OCI-LY3 (cell line): Measurements from ENCODE around the gene PVALB.

Experiments
- H2AFZ ChIP-seq: fragments of 200-600, 300-600 bp; shearing (Covaris generic); 2 replicates; pipeline ENCODE4 v1.6.0; 2014; ENCODE audit warnings: antibody characterized with exemption, low read depth, low read length
- H3K27ac ChIP-seq: fragments of 200-600, 300-600 bp; sonication (generic); 2 replicates; pipeline ENCODE4 v1.5.1; 2014; ENCODE audit warnings: mild to moderate bottlenecking, low read length, moderate library complexity, mixed read lengths
- H3K27me3 ChIP-seq: fragments of 200-600, 300-600 bp; sonication (generic); 2 replicates; pipeline ENCODE4 v1.6.1; 2014; ENCODE audit warnings: low read depth, low read length, mixed read lengths
- H3K36me3 ChIP-seq: fragments of 200-600, 300-600 bp; sonication (generic); replicated peaks from 2 replicates; pipeline ENCODE3; 2014; ENCODE audit warnings: low read depth, low read length, mixed read lengths
- H3K4me1 ChIP-seq: fragments of 300-600, 200-600 bp; sonication (generic); 2 replicates; pipeline ENCODE4 v1.6.1; 2014; ENCODE audit warnings: low read length, mixed read lengths
- H3K4me2 ChIP-seq: fragments of 200-600, 300-600 bp; sonication (generic); 2 replicates; pipeline ENCODE4 v1.6.1; 2014; ENCODE audit warnings: low read length, mixed read lengths
- H3K4me3 ChIP-seq: fragments of 300-600, 200-600 bp; sonication (generic); 2 replicates; pipeline ENCODE4 v1.5.1; 2014; ENCODE audit warnings: antibody characterized with exemption, mild to moderate bottlenecking, low read length, moderate library complexity
- H3K79me2 ChIP-seq: fragments of 300-600, 200-600 bp; shearing (Covaris generic); 2 replicates; pipeline ENCODE4 v1.6.1; 2014; ENCODE audit warnings: mild to moderate bottlenecking, low read length, mixed read lengths
- H3K9ac ChIP-seq: fragments of 300-600, 200-600 bp; shearing (Covaris generic); 2 replicates; pipeline ENCODE4 v1.6.0; 2014; ENCODE audit warnings: mild to moderate bottlenecking, low read length, moderate library complexity
- H3K9me3 ChIP-seq: fragments of 200-600, 300-600 bp; shearing (Covaris generic); 2 replicates; pipeline ENCODE4 v1.6.1; 2014; ENCODE audit warnings: low read length, mixed read lengths; ENCODE audit not compliant: insufficient read depth
- H4K20me1 ChIP-seq: fragments of 200-600, 300-600 bp; sonication (generic); 2 replicates; pipeline ENCODE4 v1.6.1; 2016; ENCODE audit warnings: low read length, mixed read lengths; ENCODE audit not compliant: insufficient read depth
- CTCF ChIP-seq: fragments of 200-600, 300-600 bp; sonication (generic); IDR thresholded peaks from 2 replicates; pipeline ENCODE4 v1.5.1; 2014; ENCODE audit warnings: antibody characterized with exemption, low read length, low read depth
- EZH2phosphoT487 ChIP-seq: fragments of 200-600 bp; shearing (Covaris generic); IDR thresholded peaks from 2 replicates; pipeline ENCODE4 v1.6.1; 2018; ENCODE audit warnings: antibody characterized with exemption, mixed run types, low read depth

PVALB gene

GRCh38 chr22:36815558-36816338 is 1.1 kb downstream of the PVALB start:
- Histone ChIP-seq H3K79me2 (no peaks in the 10 kb centered on the region), H3K9ac (no peak overlapping the region), H3K4me3 (no peak overlapping the region), H3K27ac (no peak overlapping the region), H3K4me2 (no peak overlapping the region), H3K36me3 (no peaks in the 10 kb centered on the region), H3K9me3 (no peaks in the 10 kb centered on the region), H3K27me3 (peaks cover 35% of the 10 kb centered on the region), H2AFZ (no peak overlapping the region), H4K20me1 (no peaks in the 10 kb centered on the region), H3K4me1 (peaks cover 7% of the 10 kb centered on the region; the same call in 1 of the 2 replicates)
- TF ChIP-seq EZH2phosphoT487 (no peak), CTCF (no peak)

GRCh38 chr22:36814801-36815200 is 2.0 kb downstream of the PVALB start:
- Histone ChIP-seq H3K4me1 (peaks cover 7% of the 10 kb centered on the region; the same call in 1 of the 2 replicates), H3K27ac (no peak overlapping the region), H3K36me3 (no peaks in the 10 kb centered on the region), H3K9me3 (no peaks in the 10 kb centered on the region), H3K9ac (no peak overlapping the region), H4K20me1 (no peaks in the 10 kb centered on the region), H3K79me2 (no peaks in the 10 kb centered on the region), H3K4me3 (no peak overlapping the region), H3K27me3 (peaks cover 30% of the 10 kb centered on the region), H2AFZ (no peak overlapping the region), H3K4me2 (no peak overlapping the region)
- TF ChIP-seq EZH2phosphoT487 (no peak), CTCF (no peak)

- H2AFZ ChIP-seq, result no peak overlapping the region
- no peaks in the 10 kb centered on the region for H3K9me3 ChIP-seq
- no peak overlapping the region for H3K27ac ChIP-seq
- peaks cover 7% of the 10 kb centered on the region; the same call in 1 of the 2 replicates for H3K4me1 ChIP-seq
- no peaks in the 10 kb centered on the region for H3K36me3 ChIP-seq
- H3K4me3 ChIP-seq, result no peak overlapping the region
- no peaks in the 10 kb centered on the region for H3K79me2 ChIP-seq
- no peaks in the 10 kb centered on the region for H4K20me1 ChIP-seq
- peaks cover 17% of the 10 kb centered on the region for H3K27me3 ChIP-seq
- no peak overlapping the region for H3K4me2 ChIP-seq
- H3K9ac ChIP-seq, result no peak overlapping the region
- TF ChIP-seq CTCF, result no peak
- no peak for TF ChIP-seq EZH2phosphoT487
These were observed 5.6 kb downstream of the PVALB start for GRCh38 chr22:36811094-36811800.

GRCh38 chr22:36809351-36809750 is 7.5 kb downstream of the PVALB start:
- Histone ChIP-seq H3K36me3 (no peaks in the 10 kb centered on the region), H3K79me2 (no peaks in the 10 kb centered on the region), H3K4me1 (peaks cover under 1% of the 10 kb centered on the region; the same call in 1 of the 2 replicates), H3K9me3 (no peaks in the 10 kb centered on the region), H4K20me1 (no peaks in the 10 kb centered on the region), H3K27ac (no peak overlapping the region), H3K4me2 (no peak overlapping the region), H3K9ac (no peak overlapping the region), H3K27me3 (peaks cover 21% of the 10 kb centered on the region), H2AFZ (no peak overlapping the region), H3K4me3 (no peak overlapping the region)
- TF ChIP-seq EZH2phosphoT487, result no peak
